GM19467 (cell line): ENCODE measurements around the gene FMNL2.
A peak's percentile ranks its signal among the peaks of the same experiment; 100 is the strongest.

Experiments
- ATAC-seq: cut with Tn5 transposase; IDR thresholded peaks from one replicate; pipeline ENCODE4 v1.9.1; 2021; ENCODE audit warnings: mild to moderate bottlenecking, moderate library complexity; ENCODE audit not compliant: unreplicated experiment

The FMNL2 gene

DNA sequence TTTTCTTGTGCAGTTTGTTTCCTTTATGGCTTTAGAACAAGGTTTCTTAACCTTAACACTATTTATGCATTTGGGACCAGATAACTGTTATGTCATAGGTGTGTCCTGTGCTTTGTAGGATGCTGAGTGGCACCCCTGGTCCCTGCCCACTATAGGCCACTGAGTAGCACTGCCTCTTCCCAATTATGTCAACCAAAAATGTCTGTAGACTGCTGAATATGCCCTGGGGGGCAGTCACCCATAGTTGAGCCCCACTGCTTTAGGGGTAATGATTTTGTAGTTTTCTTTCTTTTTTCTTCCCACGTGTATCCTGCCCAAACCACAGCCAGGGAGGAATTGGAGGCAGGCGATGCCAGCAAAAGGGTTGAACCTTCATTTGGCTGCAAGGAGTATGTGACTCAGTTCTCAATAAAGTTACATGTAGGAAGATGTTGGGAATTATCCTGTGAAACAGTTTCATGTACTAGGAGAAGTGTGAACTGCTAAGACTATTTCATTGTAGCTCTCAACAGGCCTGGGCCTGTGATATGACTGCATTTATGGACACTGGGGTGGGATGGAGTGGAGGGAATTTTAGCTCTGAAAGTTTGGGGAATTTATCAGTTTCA, 65.7 kb downstream of the FMNL2 start:
- ATAC-seq, result no peak

DNA sequence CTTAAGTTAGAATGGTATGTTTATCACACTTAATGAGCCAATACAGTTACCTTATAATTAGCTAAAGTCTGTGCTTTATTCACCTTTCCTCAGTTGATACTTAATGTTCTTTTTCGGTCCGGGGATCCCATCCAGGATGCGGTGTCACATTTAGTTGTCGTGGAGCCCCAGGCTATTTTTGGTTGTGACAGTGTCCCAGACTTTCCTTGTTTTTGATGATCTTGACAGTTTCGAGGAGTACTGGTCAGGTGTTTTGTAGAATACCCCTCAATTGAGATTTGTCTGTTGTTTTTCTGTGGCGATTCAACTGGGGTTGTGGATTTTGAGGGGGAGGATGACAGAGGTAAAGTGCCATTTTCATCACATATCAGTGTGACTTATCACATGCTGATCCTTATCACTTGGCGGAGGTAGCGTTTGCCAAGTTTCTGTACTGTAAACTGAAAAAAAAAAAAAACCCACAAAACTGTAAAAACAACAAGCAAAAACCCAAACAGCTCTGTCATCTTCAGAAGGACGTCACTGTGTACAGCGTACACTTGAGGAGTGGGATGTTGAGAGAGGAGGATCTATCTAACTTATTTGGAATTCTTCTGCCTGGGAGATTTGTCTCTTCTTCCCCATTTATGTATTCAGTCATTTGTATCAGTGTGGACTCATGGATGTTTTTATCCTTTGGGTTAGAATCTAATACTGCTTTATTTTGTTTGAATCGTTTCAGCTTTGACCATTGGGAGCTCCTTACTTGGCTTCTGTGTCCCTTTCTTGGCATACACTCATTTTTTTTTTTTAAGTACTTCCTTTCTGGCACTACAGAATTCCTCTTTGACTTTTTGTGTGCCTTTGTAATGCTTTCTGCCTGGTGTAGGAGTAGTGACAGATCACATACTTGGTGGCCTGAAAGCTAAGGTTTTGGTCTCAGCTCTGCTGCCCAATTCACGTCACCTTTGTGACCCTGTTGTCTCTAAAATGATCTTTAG, 68.1 kb downstream of the FMNL2 start:
- ATAC-seq, result no peak

DNA sequence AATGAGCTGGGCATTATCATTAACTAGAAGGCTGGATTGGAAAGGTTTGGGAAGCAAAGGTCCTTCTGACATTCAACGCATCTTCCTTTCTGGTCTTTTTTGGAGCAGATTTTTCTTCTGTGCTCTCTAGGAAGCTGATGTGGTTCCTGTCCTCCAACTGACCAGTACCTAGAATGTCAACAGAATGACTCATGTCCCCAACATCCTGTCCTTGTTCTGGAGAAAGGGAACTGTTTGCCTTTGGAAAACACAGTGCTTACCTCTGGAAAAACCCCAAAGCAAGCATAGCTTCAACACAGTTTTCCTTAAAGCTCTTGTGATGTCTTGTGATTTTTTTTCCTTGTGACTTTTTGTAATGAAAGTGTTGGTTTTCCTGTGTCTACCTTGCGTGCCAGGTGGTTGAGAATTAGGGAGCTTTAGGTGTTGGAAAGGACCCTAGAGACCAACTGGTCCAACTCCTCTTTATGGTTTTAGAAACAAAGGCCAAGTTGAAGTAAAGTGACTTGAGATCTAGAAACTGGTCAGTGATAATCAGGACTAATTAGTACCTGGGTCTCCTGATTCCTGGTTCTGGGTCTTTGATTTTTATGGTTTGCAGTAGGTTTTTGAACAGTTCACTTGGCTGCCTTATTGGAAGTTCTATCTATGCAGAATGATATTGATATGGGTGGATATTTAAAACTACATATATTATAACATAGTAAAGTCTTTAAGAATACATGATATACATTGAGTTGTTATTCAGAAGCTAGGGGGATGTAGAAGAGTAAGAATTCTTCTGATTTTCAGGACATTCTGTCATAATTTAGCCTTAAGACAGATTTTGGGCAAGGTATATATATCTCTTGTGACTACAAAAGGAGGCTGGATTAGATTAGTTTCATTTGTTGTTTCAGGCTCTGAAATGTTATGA, 70.5 kb downstream of the FMNL2 start:
- no peak for ATAC-seq

DNA sequence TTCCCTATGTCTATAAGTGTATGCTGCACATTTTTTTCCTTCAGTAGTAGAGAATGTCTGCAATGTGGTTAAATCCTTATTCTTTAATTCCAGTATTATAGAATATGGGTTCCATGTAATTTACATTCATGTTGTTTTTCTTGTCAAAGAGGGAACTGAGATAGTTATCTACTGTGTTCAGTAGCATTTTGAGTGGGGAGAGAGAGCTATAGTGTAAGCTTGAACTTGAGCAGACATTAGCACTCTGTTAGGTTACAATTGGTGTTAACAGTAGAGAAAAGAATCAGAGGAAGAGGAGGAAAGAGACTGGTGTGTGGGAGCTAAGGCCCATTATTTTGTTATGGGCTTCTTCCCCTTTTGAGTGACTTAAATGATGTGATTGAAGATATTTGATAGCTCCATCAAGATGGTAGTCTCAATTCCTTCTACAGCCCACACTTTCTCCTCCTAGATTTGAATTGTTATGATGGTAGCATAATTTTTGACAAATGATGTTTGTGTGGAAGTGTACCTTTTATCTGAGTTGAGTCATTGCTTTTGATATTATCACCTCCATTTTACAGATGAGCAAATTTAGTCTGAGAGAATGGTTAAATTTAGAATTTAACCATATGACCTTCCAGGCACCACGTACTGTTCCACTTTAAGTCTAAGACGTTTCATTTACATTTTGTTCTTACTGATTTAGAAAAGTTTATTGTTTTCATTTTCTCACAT, 71.3 kb downstream of the FMNL2 start:
- no peak for ATAC-seq

DNA sequence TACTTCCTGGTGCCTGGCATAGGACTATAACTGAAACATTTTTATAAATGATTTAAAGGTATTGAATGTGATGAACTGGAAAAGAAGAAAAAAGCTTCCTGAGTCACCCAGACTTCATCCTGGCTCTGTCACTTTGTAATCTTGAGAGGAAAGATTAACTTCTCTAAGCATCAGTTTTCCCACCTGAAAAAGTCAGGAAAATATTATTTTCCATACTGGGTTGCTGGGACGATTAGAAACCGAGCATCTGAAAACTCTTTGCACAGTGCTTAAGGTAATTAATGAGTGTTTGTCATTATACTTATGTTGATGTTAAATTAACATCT, 71.8 kb downstream of the FMNL2 start:
- no peak for ATAC-seq

DNA sequence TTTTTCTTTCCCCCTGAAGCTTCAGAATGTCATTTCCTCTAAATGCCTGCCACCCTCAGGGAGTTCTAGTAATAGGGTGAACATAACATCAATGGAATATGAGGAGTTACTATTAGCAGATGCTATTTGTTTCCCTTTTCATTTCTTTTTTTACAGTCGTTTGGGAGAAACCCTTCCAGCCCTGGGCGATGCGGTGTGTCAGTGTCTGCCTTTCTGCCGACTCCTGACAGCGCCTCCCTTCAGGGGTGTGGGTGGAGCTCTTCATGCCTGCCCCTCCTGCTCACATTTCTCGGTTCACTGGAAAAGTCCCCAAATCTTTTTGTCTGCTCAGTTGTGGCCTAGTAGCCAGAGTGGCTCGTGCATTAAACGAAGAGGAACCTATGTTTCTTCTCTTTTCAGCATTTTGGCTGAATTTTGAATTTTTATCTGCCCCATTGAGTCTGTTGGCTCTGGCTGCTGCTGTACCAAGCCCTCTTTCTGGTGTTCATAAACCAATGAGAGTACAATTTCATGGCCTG, 72.3 kb downstream of the FMNL2 start:
- ATAC-seq, result peak; percentile 85

DNA sequence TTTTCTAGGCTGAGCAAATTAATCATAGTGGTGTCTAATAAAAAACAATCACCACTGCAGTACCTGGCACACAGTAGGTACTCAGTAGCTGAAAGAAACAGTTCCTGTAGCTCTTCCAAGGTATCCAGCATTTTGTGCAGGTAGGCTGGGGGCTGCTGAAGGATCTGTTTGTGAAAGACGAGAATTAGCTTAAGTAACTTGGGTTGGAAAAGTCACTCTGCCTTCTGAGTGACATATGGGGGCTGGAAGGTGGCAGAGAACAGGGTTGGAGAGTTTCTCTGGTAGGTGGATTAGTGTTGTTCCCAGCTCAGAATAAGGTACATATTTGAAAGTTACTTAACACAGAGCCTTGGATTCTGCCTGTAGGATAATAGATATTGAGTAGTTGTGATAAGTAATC, 72.8 kb downstream of the FMNL2 start:
- ATAC-seq, result no peak

DNA sequence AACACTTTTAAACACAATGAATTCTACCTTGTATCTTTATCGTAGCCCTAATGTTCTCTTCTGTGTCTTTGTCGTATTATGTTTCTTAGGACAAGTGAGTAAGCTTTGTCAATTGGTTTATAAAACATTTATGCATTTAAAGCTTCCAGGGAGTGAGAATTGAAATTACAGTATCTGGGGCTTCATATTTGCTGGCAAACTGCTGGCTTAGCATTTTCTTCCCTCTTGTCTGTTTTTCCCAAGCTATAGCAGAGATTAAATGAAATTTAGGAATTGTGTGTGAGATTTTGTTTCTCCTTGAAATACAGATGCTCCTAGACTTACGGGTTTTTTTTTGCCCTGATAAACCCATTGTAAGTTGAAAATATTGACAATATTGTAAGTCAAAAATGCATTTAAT, 73.3 kb downstream of the FMNL2 start:
- no peak for ATAC-seq

DNA sequence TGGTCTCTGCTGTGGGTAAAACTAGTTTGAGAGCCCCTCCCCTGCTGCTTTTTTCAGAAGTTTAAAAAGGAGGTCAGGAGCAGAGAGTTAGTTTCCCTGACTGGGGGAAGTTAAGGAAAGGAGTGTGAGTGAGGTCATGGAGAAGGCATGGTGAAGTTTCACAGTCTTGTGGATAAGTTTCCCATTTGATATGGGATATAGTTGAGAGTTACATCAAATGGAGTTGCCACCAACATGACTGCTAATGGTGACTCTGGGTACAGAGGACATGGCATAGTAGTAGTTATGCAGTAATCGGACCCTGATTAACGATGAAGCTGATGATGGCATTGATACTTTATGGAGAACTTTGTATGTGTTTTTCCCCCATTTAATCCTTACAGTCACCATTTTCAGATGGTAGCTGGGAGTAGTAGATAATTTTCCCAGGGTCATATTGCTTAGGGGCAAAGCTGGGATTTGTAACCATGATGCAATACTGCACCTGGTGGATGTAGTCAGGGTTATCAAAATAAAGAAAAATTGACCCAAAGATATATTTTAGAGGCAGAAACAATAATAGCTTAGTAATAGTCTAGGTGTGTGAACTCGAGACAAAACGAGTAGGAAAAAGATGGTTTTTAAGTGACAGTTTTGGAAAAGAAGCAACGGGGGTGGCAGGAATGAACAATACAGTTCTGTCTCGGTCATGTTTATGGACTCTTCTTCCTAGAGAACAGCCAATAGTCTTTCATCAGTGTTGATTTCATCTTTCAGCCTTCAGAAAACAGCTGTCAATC, 74.6 kb downstream of the FMNL2 start:
- ATAC-seq, result no peak

DNA sequence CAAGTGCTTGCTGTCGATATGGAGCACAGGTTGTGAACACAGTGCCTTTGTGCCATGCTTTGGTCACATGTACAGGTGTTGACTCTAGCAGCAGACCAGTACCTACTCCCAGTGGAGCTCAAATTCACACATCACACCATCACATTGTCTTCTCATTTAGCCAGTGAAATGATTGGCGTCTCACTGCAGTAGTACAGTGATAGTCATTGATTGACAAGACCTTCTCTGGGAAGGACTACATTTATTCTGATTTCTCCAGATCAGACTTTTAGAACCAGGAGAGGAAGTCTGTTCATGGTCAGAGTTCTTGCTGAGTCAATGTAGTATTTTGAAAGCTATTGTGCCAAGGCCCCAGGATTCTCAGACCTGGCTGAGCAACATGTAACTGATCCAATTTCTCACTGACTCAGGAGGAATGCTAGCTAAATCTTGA, 75.2 kb downstream of the FMNL2 start:
- ATAC-seq, result no peak

DNA sequence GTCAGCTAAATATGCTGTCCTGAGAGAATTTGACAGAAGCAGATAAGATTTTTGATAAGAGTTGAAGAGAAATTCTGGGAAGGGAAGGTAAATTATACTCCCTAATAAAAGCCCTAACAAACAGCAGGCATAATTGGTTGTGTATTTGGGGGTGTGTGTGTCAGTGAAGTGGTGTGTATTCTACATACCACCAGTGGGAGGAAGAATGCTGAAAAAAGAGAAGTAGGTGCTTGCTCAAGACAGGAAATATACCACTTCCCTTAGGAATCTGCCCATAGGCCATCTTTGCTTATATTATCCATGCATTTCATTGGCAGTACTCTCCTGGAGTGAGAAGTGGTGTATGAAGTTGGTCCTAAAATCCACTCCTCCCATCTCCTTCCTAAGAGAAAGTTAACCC, 76.2 kb downstream of the FMNL2 start:
- ATAC-seq, result no peak

DNA sequence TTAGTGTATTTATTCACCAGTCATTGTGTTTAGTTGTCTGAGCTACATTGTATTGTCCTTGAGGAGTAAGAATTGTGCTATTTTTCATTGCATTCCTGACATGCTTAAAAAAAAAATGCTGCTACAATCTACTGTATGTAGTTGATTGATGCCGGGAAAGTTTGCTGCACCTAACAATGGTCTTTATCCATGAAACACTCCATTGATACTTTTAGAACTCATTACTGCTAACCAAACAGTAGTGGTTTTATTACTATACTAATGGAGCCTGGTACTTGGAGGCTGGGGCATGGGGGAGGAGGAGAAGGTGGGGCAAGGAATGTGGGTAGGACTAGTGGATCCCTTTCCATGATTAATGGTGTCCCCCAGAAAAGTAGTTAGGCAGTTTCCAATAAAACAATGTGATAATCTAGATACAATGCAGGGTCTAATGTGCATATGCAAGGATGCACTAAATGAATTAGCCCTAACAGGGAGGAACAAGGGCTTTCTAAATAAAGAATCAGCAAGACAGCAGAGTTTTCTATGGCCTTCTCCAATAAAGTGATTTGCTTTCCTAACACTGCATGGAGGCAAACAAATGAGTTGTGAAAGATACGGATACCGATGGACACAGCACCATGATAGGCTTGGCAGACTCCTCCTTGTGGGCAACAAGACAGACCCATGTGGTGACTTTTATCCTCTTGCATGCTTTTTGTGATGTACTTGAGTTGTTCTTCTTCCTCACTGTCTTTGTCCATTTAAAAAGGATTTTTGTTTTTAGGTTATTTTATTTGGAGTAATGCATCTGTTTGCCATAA, 78.5 kb downstream of the FMNL2 start:
- ATAC-seq, result no peak

DNA sequence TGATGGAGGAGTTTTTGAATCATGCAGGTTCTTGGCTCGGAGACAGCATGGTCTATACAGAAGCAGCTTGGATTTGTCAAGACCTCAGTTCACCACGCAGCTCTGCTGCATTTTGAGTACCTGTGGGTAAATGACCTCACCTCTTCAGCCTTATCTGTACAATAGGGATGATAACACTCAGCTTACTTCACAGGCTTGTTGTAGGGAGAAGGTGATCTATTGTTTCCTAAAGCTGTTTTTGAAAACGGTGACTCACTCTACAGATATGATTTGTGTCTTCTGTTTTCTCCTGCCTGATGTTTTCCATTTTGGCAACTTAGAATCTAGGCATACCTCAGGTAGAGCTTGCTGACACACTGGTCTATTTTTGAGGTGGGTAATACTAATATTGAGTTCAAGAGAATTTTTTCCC, 80.3 kb downstream of the FMNL2 start:
- no peak for ATAC-seq

DNA sequence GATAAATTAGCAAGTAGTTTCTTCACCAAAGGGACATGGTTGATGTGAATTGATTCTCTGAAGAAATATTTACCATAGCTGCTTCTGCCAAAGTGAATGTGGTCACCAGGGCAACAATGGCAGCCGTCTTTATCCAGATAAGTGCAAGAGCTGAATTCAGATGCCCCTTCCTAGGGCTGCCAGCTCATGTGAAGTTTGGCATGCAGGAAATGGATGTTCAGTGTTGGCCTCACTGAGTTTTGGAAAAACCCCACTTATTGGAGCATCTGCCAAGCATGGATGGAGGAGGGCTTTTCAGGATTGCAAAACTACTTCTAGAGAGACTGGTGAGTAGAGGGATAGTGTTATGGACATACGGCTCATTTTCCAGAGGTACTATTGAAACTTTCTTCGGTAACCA, 80.8 kb downstream of the FMNL2 start:
- ATAC-seq, result no peak

DNA sequence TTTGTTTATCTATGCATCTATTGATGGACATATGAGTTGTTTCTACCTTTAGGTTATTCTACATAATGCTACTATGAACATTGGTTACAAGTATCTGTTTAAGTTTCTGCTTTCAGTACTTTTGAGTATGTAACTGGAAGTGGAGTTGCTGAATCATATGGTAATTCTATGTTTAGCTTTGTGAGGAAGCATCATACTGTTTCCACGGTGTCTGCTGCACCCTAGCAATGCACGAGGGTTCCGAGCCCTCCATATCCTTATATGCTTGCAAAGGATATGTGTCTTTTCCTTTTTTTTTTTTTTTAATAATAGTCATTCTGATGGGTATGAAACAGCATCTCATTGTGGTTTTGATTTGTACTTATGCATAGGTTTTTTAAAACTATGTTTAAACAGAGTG, 83.7 kb downstream of the FMNL2 start:
- no peak for ATAC-seq

DNA sequence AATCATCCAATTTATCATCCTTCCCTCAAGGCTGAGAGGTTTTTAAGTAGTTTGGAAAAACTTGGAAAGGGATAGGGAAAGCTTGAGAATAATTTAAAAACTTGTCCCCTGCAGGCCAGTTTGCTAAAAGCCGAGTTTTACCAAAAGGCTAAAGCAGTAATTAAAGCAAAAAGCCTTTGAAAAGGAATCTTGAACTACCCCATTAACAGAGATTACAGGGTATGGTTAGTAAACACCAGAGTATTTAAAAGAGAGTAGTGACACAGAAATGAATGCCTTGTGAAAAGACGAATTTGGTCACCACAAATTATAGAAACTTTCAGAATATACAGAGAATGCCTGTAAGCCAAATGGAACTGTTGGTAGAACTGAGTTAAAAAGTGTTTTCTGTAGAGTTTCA, 85.0 kb downstream of the FMNL2 start:
- no peak for ATAC-seq

DNA sequence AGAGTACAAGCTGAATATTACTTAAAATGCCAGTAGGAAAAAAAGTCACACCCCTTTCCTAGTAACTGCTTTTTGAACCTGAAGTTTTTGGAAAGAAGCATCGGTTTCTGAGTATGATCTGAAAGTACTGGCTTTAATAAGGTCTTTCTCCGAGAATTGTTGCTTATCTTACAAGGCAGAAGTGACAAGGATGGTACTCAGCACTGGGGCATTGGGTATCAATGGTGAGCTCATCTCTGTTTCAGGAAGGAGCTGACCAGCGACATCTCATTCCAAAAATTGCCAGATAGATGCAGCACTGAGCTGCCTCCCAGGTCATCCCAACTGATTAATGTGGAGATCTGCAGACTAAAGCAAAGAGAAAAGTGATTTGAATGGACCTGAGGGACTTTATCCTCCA, 85.4 kb downstream of the FMNL2 start:
- no peak for ATAC-seq

DNA sequence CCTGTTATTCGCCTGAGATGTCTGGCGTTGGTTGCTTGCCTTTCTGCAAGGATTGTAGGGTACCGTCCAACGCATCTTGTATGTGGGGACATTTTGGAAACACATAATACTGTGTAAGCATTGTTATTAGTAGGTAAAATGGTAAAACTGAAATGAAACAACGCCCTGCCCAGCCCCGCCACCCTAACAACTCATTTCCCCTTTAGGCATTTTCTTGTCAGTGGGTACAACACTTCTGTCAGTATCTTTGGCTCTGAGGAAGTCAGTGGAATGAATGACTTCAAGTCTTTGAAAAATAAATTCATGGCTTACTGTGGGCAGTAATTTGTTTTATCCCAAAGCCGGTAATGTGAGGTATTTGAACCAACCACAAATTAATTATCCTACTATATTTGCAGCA, 86.0 kb downstream of the FMNL2 start:
- ATAC-seq, result no peak
